Keratinocyte (primary cell): ENCODE measurements around the gene MACIR.

ENCODE experiments used
- EZH2 ChIP-seq: IDR thresholded peaks from one replicate; pipeline ENCODE4 v1.6.1; 2012; ENCODE audit warnings: inconsistent platforms, mild to moderate bottlenecking, low read length, moderate library complexity
- TF ChIP-seq, protein P1 (sequence below), 3 experiments: IDR thresholded peaks in 1 of 3; conservative IDR thresholded peaks in 1 of 3; optimal IDR thresholded peaks in 1 of 3; 2 replicates in 2 of 3; 3 replicates in 1 of 3; pipeline versions ENCODE3 to v1.5.1; 2011; ENCODE audit warnings: low read length in 3 of 3, mild to moderate bottlenecking in 3 of 3, moderate library complexity in 2 of 3, control low read depth in 1 of 3, inconsistent platforms in 1 of 3; ENCODE audit not compliant: insufficient read depth in 2 of 3; ENCODE audit errors: extremely low read depth in 1 of 3

DNA sequence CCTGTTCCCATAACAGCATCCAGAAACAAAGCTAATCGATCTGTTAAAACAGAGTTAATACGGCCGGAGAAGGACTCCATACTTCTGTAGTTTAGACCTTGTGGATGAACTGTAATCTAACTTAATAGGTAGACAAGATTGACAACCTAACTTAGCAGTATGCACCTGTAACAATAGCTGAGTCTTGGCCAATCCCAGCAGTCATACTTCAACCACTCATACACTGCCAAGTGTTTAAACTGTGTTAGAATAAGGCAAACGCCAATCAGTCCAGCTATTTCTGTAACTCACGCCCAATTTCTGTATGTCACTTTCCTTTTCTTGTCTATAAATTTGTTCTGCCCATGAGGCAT is 33.7 kb upstream of the MACIR start:
- TF ChIP-seq EZH2 = no peak
- TF ChIP-seq, protein P1, sequence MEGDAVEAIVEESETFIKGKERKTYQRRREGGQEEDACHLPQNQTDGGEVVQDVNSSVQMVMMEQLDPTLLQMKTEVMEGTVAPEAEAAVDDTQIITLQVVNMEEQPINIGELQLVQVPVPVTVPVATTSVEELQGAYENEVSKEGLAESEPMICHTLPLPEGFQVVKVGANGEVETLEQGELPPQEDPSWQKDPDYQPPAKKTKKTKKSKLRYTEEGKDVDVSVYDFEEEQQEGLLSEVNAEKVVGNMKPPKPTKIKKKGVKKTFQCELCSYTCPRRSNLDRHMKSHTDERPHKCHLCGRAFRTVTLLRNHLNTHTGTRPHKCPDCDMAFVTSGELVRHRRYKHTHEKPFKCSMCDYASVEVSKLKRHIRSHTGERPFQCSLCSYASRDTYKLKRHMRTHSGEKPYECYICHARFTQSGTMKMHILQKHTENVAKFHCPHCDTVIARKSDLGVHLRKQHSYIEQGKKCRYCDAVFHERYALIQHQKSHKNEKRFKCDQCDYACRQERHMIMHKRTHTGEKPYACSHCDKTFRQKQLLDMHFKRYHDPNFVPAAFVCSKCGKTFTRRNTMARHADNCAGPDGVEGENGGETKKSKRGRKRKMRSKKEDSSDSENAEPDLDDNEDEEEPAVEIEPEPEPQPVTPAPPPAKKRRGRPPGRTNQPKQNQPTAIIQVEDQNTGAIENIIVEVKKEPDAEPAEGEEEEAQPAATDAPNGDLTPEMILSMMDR (optimal IDR thresholded peaks at IDR 0.05 in 1 of 3, IDR thresholded peaks at IDR 0.05 in 1 of 3, conservative IDR thresholded peaks at IDR 0.05 in 1 of 3; ENCODE audit: extremely low read depth in 1 of 3, insufficient read depth in 2 of 3, low read length in 3 of 3) = no peak
